Measurements from ENCODE around the gene DYRK4.
"Not testable (repeated sequence)": the region's sequence is repeated elsewhere in the genome, so short reads cannot be mapped to it uniquely, and the experiment has no call there.

DYRK4 gene

GRCh38 chr12:4562034-4562657 is at the start of gene DYRK4:
DYRK4 (plus strand) TSS chr12:4562208; CDS start chr12:4562246, 38 bp downstream.
- DNase-seq (ENCODE audit: low read depth), result no peak

- DNase-seq (ENCODE audit: low read depth), result no peak
Observed at GRCh38 chr12:4518106-4518728, 43.8 kb upstream of the DYRK4 start.

GRCh38 chr12:4523443-4523842 is 38.6 kb upstream of the DYRK4 start:
- not testable (repeated sequence) for DNase-seq (ENCODE audit: low read depth)

- DNase-seq (ENCODE audit: low read depth), result no peak
Observed at GRCh38 chr12:4526923-4527546, 35.0 kb upstream of the DYRK4 start.

GRCh38 chr12:4530160-4530559 is 31.8 kb upstream of the DYRK4 start:
- DNase-seq (ENCODE audit: low read depth), result no peak

- no peak for DNase-seq (ENCODE audit: low read depth)
Observed at GRCh38 chr12:4530982-4531586, 30.9 kb upstream of the DYRK4 start.

GRCh38 chr12:4535092-4535491 is 26.9 kb upstream of the DYRK4 start:
- no peak for DNase-seq (ENCODE audit: low read depth)

GRCh38 chr12:4535871-4536270 is 26.1 kb upstream of the DYRK4 start:
- no peak for DNase-seq (ENCODE audit: low read depth)

- peak; percentile 92 for DNase-seq (ENCODE audit: low read depth)
Observed at GRCh38 chr12:4538207-4539160, 23.5 kb upstream of the DYRK4 start, which contains the start of gene RAD51AP1. RAD51AP1 (plus strand) TSS chr12:4538890; CDS start chr12:4538940, 50 bp downstream.

GRCh38 chr12:4539167-4539870 is 22.7 kb upstream of the DYRK4 start:
- no peak for DNase-seq (ENCODE audit: low read depth)

- no peak for DNase-seq (ENCODE audit: low read depth)
Observed at GRCh38 chr12:4540170-4540569, 21.8 kb upstream of the DYRK4 start.

- DNase-seq (ENCODE audit: low read depth), result no peak
Observed at GRCh38 chr12:4540638-4541037, 21.4 kb upstream of the DYRK4 start.

- no peak for DNase-seq (ENCODE audit: low read depth)
Observed at GRCh38 chr12:4545195-4545594, 16.8 kb upstream of the DYRK4 start.

- DNase-seq (ENCODE audit: low read depth), result no peak
Observed at GRCh38 chr12:4552191-4552590, 9.8 kb upstream of the DYRK4 start.

GRCh38 chr12:4553943-4554342 is 8.1 kb upstream of the DYRK4 start:
- no peak for DNase-seq (ENCODE audit: low read depth)

- no peak for DNase-seq (ENCODE audit: low read depth)
Observed at GRCh38 chr12:4555804-4556203, 6.2 kb upstream of the DYRK4 start.

GRCh38 chr12:4556735-4557530 is 5.1 kb upstream of the DYRK4 start:
- DNase-seq (ENCODE audit: low read depth), result no peak

GRCh38 chr12:4557586-4557985 is 4.4 kb upstream of the DYRK4 start:
- DNase-seq (ENCODE audit: low read depth), result no peak

GRCh38 chr12:4558171-4558570 is 3.8 kb upstream of the DYRK4 start:
- DNase-seq (ENCODE audit: low read depth), result no peak

- DNase-seq (ENCODE audit: low read depth), result no peak
Observed at GRCh38 chr12:4563336-4563735, 1.3 kb downstream of the DYRK4 start.

Data from stimulated activated CD4-positive, alpha-beta T cell treated with anti-CD3 and anti-CD28 coated beads, Interleukin-2, amount 100 ng/mL, for 4 hours (primary cell).